ENCODE measurements around the gene UBE2H.
"Not testable (repeated sequence)": the region's sequence is repeated elsewhere in the genome, so short reads cannot be mapped to it uniquely, and the experiment has no call there.

UBE2H gene

DNA sequence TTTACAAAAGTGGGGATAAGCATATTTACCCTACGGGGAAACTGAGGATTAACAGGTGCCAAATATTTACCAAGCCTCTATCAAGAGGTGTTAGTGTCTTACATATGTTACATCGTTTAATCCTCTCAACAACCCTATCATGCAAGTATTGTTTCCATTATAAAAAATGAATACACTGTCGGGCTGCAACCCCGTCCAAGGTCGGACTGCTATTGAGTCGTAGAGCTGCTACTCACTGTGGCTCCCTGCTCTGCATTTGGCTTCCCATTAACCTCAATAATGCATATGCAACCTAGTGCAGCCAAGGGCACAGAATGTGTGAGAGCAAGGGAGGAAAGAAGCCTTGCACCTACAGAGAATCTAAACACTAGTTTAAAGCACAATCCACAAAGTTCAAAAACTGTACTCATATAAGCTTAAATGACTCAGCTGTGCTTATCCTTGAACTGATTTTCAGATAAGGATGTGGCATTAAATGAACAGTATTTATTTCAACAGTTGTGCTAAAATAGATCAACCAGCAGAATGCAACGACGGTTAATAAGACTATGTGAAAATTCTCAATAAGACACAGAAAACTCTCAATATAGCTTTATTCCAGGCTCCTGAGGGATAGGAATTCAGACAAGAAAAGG is 49.9 kb downstream of the UBE2H start:
- H3K4me3 ChIP-seq (replicated peaks; ENCODE audit: low read depth, low read length) = no peak overlapping the region
- no peak for DNase-seq (ENCODE audit: extremely low read depth, low read depth)
- no peak for TF ChIP-seq CTCF (IDR thresholded peaks at IDR 0.05; ENCODE audit: low read depth, low read length, missing control alignments)

GRCh38 chr7:129898502-129899160 is 54.1 kb downstream of the UBE2H start:
- TF ChIP-seq CTCF (IDR thresholded peaks at IDR 0.05; ENCODE audit: low read depth, low read length, missing control alignments) = no peak
- no peak overlapping the region for H3K4me3 ChIP-seq (replicated peaks; ENCODE audit: low read depth, low read length)
- DNase-seq (ENCODE audit: extremely low read depth, low read depth) = no peak

- DNase-seq (ENCODE audit: extremely low read depth, low read depth) = no peak
- no peak overlapping the region for H3K4me3 ChIP-seq (replicated peaks; ENCODE audit: low read depth, low read length)
- TF ChIP-seq CTCF (IDR thresholded peaks at IDR 0.05; ENCODE audit: low read depth, low read length, missing control alignments) = no peak
These were observed 54.8 kb downstream of the UBE2H start for GRCh38 chr7:129898007-129898406.

- no peak for DNase-seq (ENCODE audit: extremely low read depth, low read depth)
- no peak overlapping the region for H3K4me3 ChIP-seq (replicated peaks; ENCODE audit: low read depth, low read length)
- no peak for TF ChIP-seq CTCF (IDR thresholded peaks at IDR 0.05; ENCODE audit: low read depth, low read length, missing control alignments)
These were observed 56.0 kb downstream of the UBE2H start for GRCh38 chr7:129896568-129897382.

GRCh38 chr7:129894184-129894583 is 58.6 kb downstream of the UBE2H start:
- not testable (repeated sequence) for DNase-seq (ENCODE audit: extremely low read depth, low read depth); H3K4me3 ChIP-seq (replicated peaks; ENCODE audit: low read depth, low read length)

DNA sequence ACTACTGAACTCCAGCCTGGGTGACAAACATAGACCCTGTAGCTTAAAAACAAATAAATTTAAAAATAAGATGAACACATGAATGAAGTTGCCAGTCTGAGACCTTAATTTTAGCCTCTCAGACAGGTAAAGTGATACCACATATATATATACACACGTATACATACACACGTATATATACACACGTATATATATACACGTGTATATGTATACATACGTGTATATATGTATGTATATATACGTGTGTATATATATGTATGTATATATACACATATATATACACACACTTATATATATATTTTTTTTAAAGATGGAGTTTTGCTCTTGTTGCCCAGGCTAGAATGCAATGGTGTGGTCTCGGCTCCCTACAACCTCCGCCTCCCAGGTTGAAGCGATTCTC is 62.7 kb downstream of the UBE2H start:
- TF ChIP-seq CTCF (IDR thresholded peaks at IDR 0.05; ENCODE audit: low read depth, low read length, missing control alignments) = no peak
- DNase-seq (ENCODE audit: extremely low read depth, low read depth) = no peak

More for the DNA sequence above, 62.7 kb downstream of the UBE2H start:
- H3K4me3 ChIP-seq (replicated peaks; ENCODE audit: low read depth, low read length) = no peak overlapping the region

Measured in HFF-Myc (cell line).